Epithelial cell of proximal tubule (primary cell): Measurements from ENCODE around the gene GJB4. TPM values are rescaled to one million over a fixed set of nuclear protein-coding genes. Genes with fewer than 3 reads are reported as not detected.

Experiments used
- DNase-seq: peaks from one replicate; pipeline ENCODE4 v3.0.0-alpha.2; 2011; ENCODE audit warnings: low read depth
- H3K4me3 ChIP-seq: 2 replicates; pipeline ENCODE4 v1.5.1; 2011; ENCODE audit warnings: low read depth, mild to moderate bottlenecking, low read length
- CTCF ChIP-seq: conservative IDR thresholded peaks from 2 replicates; pipeline ENCODE4 v1.5.1; 2012; ENCODE audit warnings: low read depth, mild to moderate bottlenecking, low read length
- total RNA-seq: library from RNA; depleted of rRNA; stranded (reverse); fragments of >200 nt; gene quantifications from 2 replicates; pipeline ENCODE4 v1.2.3, GENCODE V29; 2015

The GJB4 gene
- total RNA-seq, 1 donor from 2014 or later, result 2.9 TPM

GRCh38 chr1:34757386-34757785 is 2.2 kb upstream of the GJB4 start:
- no peak for TF ChIP-seq CTCF
- H3K4me3 ChIP-seq, result no peak overlapping the region
- DNase-seq, result no peak

GRCh38 chr1:34758751-34759150 is 789 bp upstream of the GJB4 start:
- peak; percentile 68 for DNase-seq
- no peak for TF ChIP-seq CTCF
- H3K4me3 ChIP-seq, result no peak overlapping the region

GRCh38 chr1:34761176-34761761 is 1.7 kb downstream of the GJB4 start:
- no peak overlapping the region for H3K4me3 ChIP-seq
- DNase-seq, result no peak
- no peak for TF ChIP-seq CTCF

- TF ChIP-seq CTCF, result no peak
- no peak overlapping the region for H3K4me3 ChIP-seq
- no peak for DNase-seq
These were observed 2.3 kb downstream of the GJB4 start for GRCh38 chr1:34761776-34762307.

- H3K4me3 ChIP-seq, result no peak overlapping the region
- no peak for TF ChIP-seq CTCF
These were observed 3.1 kb downstream of the GJB4 start for GRCh38 chr1:34762474-34763141.

GRCh38 chr1:34763142-34763781 is 3.7 kb downstream of the GJB4 start:
- no peak for TF ChIP-seq CTCF
- no peak for DNase-seq
- no peak overlapping the region for H3K4me3 ChIP-seq

More at GRCh38 chr1:34762474-34763141, 3.1 kb downstream of the GJB4 start:
- no peak for DNase-seq
